HG02610 (cell line): Measurements from ENCODE around the gene SLC17A4.

Source experiments
- ATAC-seq: cut with Tn5 transposase; IDR thresholded peaks from one replicate; pipeline ENCODE4 v1.9.1; 2021; ENCODE audit warnings: mild to moderate bottlenecking, moderate library complexity; ENCODE audit not compliant: unreplicated experiment

The SLC17A4 gene

GRCh38 chr6:25749837-25750236, 4.7 kb upstream of the SLC17A4 start:
- ATAC-seq = no peak

GRCh38 chr6:25750906-25751305, 3.6 kb upstream of the SLC17A4 start:
- no peak for ATAC-seq

GRCh38 chr6:25753079-25753478, 1.5 kb upstream of the SLC17A4 start:
- ATAC-seq = no peak

GRCh38 chr6:25755483-25755882, 941 bp downstream of the SLC17A4 start:
- no peak for ATAC-seq

- no peak for ATAC-seq
These were observed 2.1 kb downstream of the SLC17A4 start for GRCh38 chr6:25756382-25757363.

GRCh38 chr6:25757936-25758642, 3.5 kb downstream of the SLC17A4 start:
- ATAC-seq = no peak

GRCh38 chr6:25764611-25765010, 10.1 kb downstream of the SLC17A4 start:
- no peak for ATAC-seq

GRCh38 chr6:25768566-25768965, 14.0 kb downstream of the SLC17A4 start:
- no peak for ATAC-seq

GRCh38 chr6:25769983-25770382, 15.4 kb downstream of the SLC17A4 start:
- ATAC-seq = no peak

- no peak for ATAC-seq
These were observed 19.7 kb downstream of the SLC17A4 start for GRCh38 chr6:25774120-25774715.

- ATAC-seq = no peak
These were observed 22.5 kb downstream of the SLC17A4 start for GRCh38 chr6:25777031-25777430.

- ATAC-seq = no peak
These were observed 23.5 kb downstream of the SLC17A4 start for GRCh38 chr6:25777856-25778649.

- no peak for ATAC-seq
These were observed 26.6 kb downstream of the SLC17A4 start for GRCh38 chr6:25781134-25781533.

- no peak for ATAC-seq
These were observed 32.9 kb downstream of the SLC17A4 start for GRCh38 chr6:25787428-25787827.

GRCh38 chr6:25788305-25788922, 33.9 kb downstream of the SLC17A4 start:
- no peak for ATAC-seq

- no peak for ATAC-seq
These were observed 34.9 kb downstream of the SLC17A4 start for GRCh38 chr6:25789475-25789874.

GRCh38 chr6:25792016-25792415, 37.5 kb downstream of the SLC17A4 start:
- ATAC-seq = no peak

GRCh38 chr6:25793970-25794369, 39.4 kb downstream of the SLC17A4 start:
- ATAC-seq = no peak

GRCh38 chr6:25794784-25795183, 40.2 kb downstream of the SLC17A4 start:
- ATAC-seq = no peak

- no peak for ATAC-seq
These were observed 46.9 kb downstream of the SLC17A4 start for GRCh38 chr6:25801436-25801835.
